Uterus (tissue), 4 donors: ENCODE measurements around the gene GCNT1. TPM values are rescaled to one million over a fixed set of nuclear protein-coding genes. Genes with fewer than 3 reads are reported as not detected.

ENCODE experiments used
- DNase-seq, 2 donors: peaks; one replicate each; pipeline ENCODE4 v3.0.0-alpha.2; 2019 to 2020
- H3K27ac ChIP-seq, 2 donors: fragments of 200-600 bp; sonication (generic); 1 replicate in 1 of 2; 2 replicates in 1 of 2; pipeline ENCODE4 v1.5.1; 2016 to 2018
- H3K27me3 ChIP-seq, 2 donors: fragments of 200-600 bp; sonication (generic); one replicate each; pipeline ENCODE4 v1.5.1; 2018 to 2019; ENCODE audit warnings: control low read depth in 1 of 2
- H3K36me3 ChIP-seq, 2 donors: fragments of 200-600 bp; sonication (generic); one replicate each; pipeline ENCODE4 v1.5.1; 2019; ENCODE audit warnings: control low read depth in 1 of 2
- H3K4me1 ChIP-seq, 2 donors: fragments of 200-600 bp; sonication (generic); one replicate each; pipeline ENCODE4 v1.5.1; 2018 to 2019; ENCODE audit warnings: control low read depth in 1 of 2
- H3K4me3 ChIP-seq, 2 donors: fragments of 200-600 bp; sonication (generic); 1 replicate in 1 of 2; 2 replicates in 1 of 2; pipeline ENCODE4 v1.5.1; 2018 to 2019; ENCODE audit warnings: mild to moderate bottlenecking in 1 of 2
- H3K9me3 ChIP-seq, 2 donors: fragments of 200-600 bp; sonication (generic); one replicate each; pipeline ENCODE4 v1.5.1; 2019; ENCODE audit warnings: control low read depth in 1 of 2
- POLR2A ChIP-seq, 2 donors: fragments of 450-650 bp; IDR thresholded peaks; one replicate each; pipeline ENCODE4 v1.6.1; 2016; ENCODE audit warnings: antibody characterized with exemption in 2 of 2, mild to moderate bottlenecking in 1 of 2, moderate library complexity in 1 of 2
- intact Hi-C: fragments of 100-400 bp; cut with DNase I; formaldehyde crosslinking; loops from one replicate; pipeline ENCODE4 v1.15.1; 2023; ENCODE audit warnings: low total_unique reads
- total RNA-seq, 4 donors: library from RNA; depleted of rRNA in 3 of 4; stranded (reverse); fragments of >200 nt in 3 of 4; gene quantifications; one replicate each; pipeline versions ENCODE4 v1.1.0 to v1.2.4, GENCODE V29; 2014 to 2023
- TF ChIP-seq, protein P1 (sequence below), 4 experiments: fragments of 200-600 bp in 2 of 4; fragments of 450-650 bp in 2 of 4; sonication (generic) in 2 of 4; IDR thresholded peaks; one replicate each; pipeline ENCODE4 v1.5.1; 2016 to 2019; ENCODE audit warnings: antibody characterized with exemption in 4 of 4, mild to moderate bottlenecking in 2 of 4, moderate library complexity in 1 of 4
- donor health status: DM: yes; HTN: yes; CAD: no.

The GCNT1 gene
- total RNA-seq, 4 donors from 2014 or later = 1.8 to 30.7 (median 8.9) TPM

DNA sequence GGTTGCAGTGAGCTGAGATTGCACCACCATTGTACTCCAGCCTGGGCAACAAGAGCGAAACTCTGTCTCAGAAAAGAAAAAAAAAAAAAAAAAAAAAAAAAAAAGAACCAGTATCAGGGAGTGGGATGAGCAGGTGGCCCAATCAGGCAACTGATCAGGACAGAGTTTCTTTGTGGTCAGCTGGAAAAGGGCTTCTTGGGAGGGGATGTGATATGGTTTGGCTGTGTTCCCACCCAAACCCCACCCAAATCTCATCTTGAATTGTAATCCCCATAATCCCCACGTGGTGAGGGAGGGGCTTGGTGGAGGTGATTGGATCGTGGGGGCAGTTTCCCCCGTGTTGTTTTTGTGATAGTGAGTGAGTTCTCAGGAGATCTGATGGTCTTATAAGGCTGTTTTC, 4.7 kb upstream of the GCNT1 start:
- no peaks in the 10 kb centered on the region for H3K36me3 ChIP-seq
- intact Hi-C loops = no loop called here
- no peaks in the 10 kb centered on the region for H3K4me1 ChIP-seq
- no peaks in the 10 kb centered on the region for H3K27me3 ChIP-seq
- no peak overlapping the region for H3K4me3 ChIP-seq
- no peaks in the 10 kb centered on the region for H3K9me3 ChIP-seq
- TF ChIP-seq, protein P1, sequence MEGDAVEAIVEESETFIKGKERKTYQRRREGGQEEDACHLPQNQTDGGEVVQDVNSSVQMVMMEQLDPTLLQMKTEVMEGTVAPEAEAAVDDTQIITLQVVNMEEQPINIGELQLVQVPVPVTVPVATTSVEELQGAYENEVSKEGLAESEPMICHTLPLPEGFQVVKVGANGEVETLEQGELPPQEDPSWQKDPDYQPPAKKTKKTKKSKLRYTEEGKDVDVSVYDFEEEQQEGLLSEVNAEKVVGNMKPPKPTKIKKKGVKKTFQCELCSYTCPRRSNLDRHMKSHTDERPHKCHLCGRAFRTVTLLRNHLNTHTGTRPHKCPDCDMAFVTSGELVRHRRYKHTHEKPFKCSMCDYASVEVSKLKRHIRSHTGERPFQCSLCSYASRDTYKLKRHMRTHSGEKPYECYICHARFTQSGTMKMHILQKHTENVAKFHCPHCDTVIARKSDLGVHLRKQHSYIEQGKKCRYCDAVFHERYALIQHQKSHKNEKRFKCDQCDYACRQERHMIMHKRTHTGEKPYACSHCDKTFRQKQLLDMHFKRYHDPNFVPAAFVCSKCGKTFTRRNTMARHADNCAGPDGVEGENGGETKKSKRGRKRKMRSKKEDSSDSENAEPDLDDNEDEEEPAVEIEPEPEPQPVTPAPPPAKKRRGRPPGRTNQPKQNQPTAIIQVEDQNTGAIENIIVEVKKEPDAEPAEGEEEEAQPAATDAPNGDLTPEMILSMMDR (IDR thresholded peaks at IDR 0.05) = no peak
- no peak for TF ChIP-seq POLR2A (IDR thresholded peaks at IDR 0.05)
- DNase-seq = no peak
- no peak overlapping the region for H3K27ac ChIP-seq

DNA sequence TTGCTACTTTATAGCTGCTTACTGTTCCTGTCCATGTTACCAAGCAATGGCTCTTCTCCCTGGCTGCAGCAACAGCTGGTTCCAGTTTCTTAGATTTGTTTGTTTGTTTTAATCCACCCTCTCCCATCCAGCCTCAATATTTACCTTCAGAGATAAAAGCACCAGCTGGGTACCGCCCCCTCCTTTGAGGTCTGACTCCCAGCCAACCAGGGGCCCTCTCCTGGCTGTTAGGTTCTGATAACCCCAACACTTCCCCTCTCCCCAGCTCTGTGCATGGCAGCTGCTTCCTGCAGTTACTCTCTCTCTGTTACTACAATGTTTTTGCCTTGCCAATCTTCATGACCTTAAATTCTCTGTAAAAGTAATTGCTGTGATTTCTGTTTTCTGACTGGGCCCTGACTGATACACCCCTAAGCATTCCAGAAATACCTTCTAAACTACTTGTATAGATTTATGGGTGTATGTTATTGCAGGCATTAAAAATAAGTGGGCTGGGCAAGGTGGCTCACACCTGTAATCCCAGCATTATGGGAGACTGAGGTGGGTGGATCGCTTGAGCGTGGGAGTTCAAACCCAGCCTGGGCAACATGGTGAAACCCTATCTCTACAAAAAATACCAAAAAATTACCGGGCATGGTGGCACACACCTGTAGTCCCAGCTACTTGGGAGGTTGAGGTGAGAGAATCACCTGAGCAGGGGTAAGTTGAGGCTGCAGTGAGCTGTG, 2.6 kb upstream of the GCNT1 start:
- Histone ChIP-seq H3K9me3 (no peaks in the 10 kb centered on the region), H3K4me1 (no peaks in the 10 kb centered on the region), H3K27ac (no peak overlapping the region), H3K27me3 (no peaks in the 10 kb centered on the region), H3K36me3 (no peaks in the 10 kb centered on the region), H3K4me3 (no peak overlapping the region)
- intact Hi-C loops = no loop called here
- TF ChIP-seq, protein P1 (IDR thresholded peaks at IDR 0.05) = no peak
- no peak for TF ChIP-seq POLR2A (IDR thresholded peaks at IDR 0.05)
- DNase-seq = no peak

- no peaks in the 10 kb centered on the region for H3K9me3 ChIP-seq
- no peaks in the 10 kb centered on the region for H3K27me3 ChIP-seq
- no peaks in the 10 kb centered on the region for H3K4me1 ChIP-seq
- DNase-seq = peak; percentile 35 to 62
- no peaks in the 10 kb centered on the region for H3K36me3 ChIP-seq
- peak overlapping the region; percentile 62 to 72 for H3K27ac ChIP-seq
- intact Hi-C loops = no loop called here
- TF ChIP-seq, protein P1 (IDR thresholded peaks at IDR 0.05) = peak; percentile 4 to 34 (median 16)
- TF ChIP-seq POLR2A (IDR thresholded peaks at IDR 0.05) = no peak
- H3K4me3 ChIP-seq = peak overlapping the region; percentile 52 to 56
Measured at GRCh38 chr9:76459694-76460635, 983 bp downstream of the GCNT1 start.

GRCh38 chr9:76462126-76462525, 3.1 kb downstream of the GCNT1 start:
- Histone ChIP-seq H3K4me3 (no peak overlapping the region), H3K27ac (no peak overlapping the region), H3K36me3 (no peaks in the 10 kb centered on the region), H3K4me1 (no peaks in the 10 kb centered on the region), H3K9me3 (no peaks in the 10 kb centered on the region), H3K27me3 (no peaks in the 10 kb centered on the region)
- TF ChIP-seq, protein P1 (IDR thresholded peaks at IDR 0.05) = no peak
- no peak for TF ChIP-seq POLR2A (IDR thresholded peaks at IDR 0.05)
- no peak for DNase-seq
- intact Hi-C loops = no loop called here

DNA sequence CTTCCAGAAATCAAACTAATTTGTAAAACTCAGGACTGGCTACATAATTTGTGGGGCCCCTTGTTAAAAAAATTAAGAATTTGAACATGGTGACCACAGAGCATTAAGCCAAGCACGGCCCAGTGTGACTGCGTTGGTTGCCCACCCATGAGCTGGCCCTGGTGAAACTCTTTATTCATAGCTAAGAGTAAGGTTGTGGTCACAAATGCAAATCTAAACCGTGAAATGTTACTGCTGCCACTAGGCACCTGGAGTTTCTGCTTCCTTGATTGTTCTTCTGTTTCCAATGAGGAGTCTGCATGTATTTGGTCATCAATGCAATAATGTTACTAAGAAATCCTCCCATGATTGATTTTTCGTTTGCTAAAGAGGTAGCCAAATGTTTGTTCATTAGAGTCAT, 4.2 kb downstream of the GCNT1 start:
- TF ChIP-seq, protein P1 (IDR thresholded peaks at IDR 0.05) = no peak
- TF ChIP-seq POLR2A (IDR thresholded peaks at IDR 0.05) = no peak
- intact Hi-C loops = no loop called here
- H3K9me3 ChIP-seq = no peaks in the 10 kb centered on the region

More for the DNA sequence above, 4.2 kb downstream of the GCNT1 start:
- no peak for DNase-seq
- no peak overlapping the region for H3K27ac ChIP-seq
- no peak overlapping the region for H3K4me3 ChIP-seq
- no peaks in the 10 kb centered on the region for H3K4me1 ChIP-seq
- no peaks in the 10 kb centered on the region for H3K36me3 ChIP-seq
- no peaks in the 10 kb centered on the region for H3K27me3 ChIP-seq
